A549 (cell line): Measurements from ENCODE around the gene SELENOI.

Source experiments
- BCL3 ChIP-seq: fragments of >200 bp; sonication (Bioruptor Twin); formaldehyde crosslinking; IDR thresholded peaks from 3 replicates; pipeline ENCODE4 v1.6.1; 2016
- BHLHE40 ChIP-seq: IDR thresholded peaks from 2 replicates; pipeline ENCODE4 v1.6.1; 2012; ENCODE audit warnings: low read depth, low read length, inconsistent platforms
- CTCF ChIP-seq: fragments of >200 bp; sonication (Bioruptor Twin); formaldehyde crosslinking; IDR thresholded peaks from 3 replicates; pipeline ENCODE4 v1.5.1; 2016
- EP300 ChIP-seq, 2 experiments: fragments of >200 bp; sonication (Bioruptor Twin); formaldehyde crosslinking; IDR thresholded peaks; 2 replicates in 1 of 2; 3 replicates in 1 of 2; pipeline ENCODE4 v1.6.1; 2016 to 2017
- POLR2A ChIP-seq: IDR thresholded peaks from 2 replicates; pipeline ENCODE4 v1.6.1; 2012; ENCODE audit warnings: mild to moderate bottlenecking, low read length
- RFX5 ChIP-seq: fragments of 450-650 bp; IDR thresholded peaks from 2 replicates; pipeline ENCODE4 v1.7.1; 2014; ENCODE audit warnings: antibody characterized with exemption, mild to moderate bottlenecking, moderate library complexity
- TF ChIP-seq, protein P1 (sequence below): fragments of 200-600 bp; sonication (generic); IDR thresholded peaks from 2 replicates; pipeline ENCODE4 v1.6.1; 2016; ENCODE audit warnings: antibody characterized with exemption, mild to moderate bottlenecking, moderate library complexity
- TF ChIP-seq, protein P2 (sequence below): fragments of 150-350 bp; IDR thresholded peaks from 2 replicates; pipeline ENCODE4 v1.6.1; 2014; ENCODE audit warnings: low read depth, mild to moderate bottlenecking, low read length

DNA sequence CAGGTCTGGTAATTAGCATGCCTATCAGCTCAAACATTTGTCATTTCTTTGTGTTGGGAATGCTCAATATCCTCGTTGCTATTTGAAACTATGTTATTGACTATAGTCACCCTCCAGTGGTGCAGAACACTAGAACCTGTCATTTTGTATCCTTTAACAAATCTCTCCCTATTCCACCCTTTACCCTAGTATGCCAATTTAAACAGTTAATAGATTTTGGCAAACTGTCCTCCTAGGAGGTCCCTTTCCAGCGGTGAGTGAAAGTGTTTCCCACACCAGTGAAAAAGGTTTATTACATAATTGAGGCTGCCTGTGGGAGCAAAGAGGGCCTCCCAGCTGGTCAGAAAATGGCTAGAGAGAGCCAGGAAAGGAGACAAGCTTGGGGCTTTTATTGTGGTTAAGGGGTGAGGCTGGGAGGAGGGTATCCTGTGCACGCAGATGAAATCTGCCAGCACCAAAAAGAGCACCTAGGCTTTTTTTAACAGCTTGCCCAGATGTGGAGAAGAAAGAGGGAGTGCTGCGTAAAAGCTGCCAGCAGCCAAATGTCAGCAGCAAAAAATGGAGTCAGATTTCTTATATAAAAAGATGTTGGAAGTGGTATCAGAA lies 53.9 kb downstream of the SELENOI start:
- TF ChIP-seq, protein P1, sequence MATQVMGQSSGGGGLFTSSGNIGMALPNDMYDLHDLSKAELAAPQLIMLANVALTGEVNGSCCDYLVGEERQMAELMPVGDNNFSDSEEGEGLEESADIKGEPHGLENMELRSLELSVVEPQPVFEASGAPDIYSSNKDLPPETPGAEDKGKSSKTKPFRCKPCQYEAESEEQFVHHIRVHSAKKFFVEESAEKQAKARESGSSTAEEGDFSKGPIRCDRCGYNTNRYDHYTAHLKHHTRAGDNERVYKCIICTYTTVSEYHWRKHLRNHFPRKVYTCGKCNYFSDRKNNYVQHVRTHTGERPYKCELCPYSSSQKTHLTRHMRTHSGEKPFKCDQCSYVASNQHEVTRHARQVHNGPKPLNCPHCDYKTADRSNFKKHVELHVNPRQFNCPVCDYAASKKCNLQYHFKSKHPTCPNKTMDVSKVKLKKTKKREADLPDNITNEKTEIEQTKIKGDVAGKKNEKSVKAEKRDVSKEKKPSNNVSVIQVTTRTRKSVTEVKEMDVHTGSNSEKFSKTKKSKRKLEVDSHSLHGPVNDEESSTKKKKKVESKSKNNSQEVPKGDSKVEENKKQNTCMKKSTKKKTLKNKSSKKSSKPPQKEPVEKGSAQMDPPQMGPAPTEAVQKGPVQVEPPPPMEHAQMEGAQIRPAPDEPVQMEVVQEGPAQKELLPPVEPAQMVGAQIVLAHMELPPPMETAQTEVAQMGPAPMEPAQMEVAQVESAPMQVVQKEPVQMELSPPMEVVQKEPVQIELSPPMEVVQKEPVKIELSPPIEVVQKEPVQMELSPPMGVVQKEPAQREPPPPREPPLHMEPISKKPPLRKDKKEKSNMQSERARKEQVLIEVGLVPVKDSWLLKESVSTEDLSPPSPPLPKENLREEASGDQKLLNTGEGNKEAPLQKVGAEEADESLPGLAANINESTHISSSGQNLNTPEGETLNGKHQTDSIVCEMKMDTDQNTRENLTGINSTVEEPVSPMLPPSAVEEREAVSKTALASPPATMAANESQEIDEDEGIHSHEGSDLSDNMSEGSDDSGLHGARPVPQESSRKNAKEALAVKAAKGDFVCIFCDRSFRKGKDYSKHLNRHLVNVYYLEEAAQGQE: no peak
- TF ChIP-seq CTCF: no peak
- TF ChIP-seq POLR2A: no peak
- TF ChIP-seq EP300 (IDR thresholded peaks at IDR 0.05): no peak
- no peak for TF ChIP-seq BHLHE40
- no peak for TF ChIP-seq RFX5
- TF ChIP-seq, protein P2, sequence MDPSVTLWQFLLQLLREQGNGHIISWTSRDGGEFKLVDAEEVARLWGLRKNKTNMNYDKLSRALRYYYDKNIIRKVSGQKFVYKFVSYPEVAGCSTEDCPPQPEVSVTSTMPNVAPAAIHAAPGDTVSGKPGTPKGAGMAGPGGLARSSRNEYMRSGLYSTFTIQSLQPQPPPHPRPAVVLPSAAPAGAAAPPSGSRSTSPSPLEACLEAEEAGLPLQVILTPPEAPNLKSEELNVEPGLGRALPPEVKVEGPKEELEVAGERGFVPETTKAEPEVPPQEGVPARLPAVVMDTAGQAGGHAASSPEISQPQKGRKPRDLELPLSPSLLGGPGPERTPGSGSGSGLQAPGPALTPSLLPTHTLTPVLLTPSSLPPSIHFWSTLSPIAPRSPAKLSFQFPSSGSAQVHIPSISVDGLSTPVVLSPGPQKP: no peak
- no peak for TF ChIP-seq BCL3
